Measurements from ENCODE around the gene ARCN1. TPM values are rescaled to one million over a fixed set of nuclear protein-coding genes. Genes with fewer than 3 reads are reported as not detected.

ARCN1 gene
- total RNA-seq, 1 donor from 2014 or later = 140 TPM

GRCh38 chr11:118622376-118623268 is 50.4 kb downstream of the ARCN1 start:
- H3K4me1 Mint-ChIP-seq = peaks cover 56% of the 10 kb centered on the region
- TF ChIP-seq, protein P1, sequence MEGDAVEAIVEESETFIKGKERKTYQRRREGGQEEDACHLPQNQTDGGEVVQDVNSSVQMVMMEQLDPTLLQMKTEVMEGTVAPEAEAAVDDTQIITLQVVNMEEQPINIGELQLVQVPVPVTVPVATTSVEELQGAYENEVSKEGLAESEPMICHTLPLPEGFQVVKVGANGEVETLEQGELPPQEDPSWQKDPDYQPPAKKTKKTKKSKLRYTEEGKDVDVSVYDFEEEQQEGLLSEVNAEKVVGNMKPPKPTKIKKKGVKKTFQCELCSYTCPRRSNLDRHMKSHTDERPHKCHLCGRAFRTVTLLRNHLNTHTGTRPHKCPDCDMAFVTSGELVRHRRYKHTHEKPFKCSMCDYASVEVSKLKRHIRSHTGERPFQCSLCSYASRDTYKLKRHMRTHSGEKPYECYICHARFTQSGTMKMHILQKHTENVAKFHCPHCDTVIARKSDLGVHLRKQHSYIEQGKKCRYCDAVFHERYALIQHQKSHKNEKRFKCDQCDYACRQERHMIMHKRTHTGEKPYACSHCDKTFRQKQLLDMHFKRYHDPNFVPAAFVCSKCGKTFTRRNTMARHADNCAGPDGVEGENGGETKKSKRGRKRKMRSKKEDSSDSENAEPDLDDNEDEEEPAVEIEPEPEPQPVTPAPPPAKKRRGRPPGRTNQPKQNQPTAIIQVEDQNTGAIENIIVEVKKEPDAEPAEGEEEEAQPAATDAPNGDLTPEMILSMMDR (IDR thresholded peaks at IDR 0.05; ENCODE audit: unreplicated experiment) = no peak
- peak overlapping the region; percentile 95 for H3K27ac Mint-ChIP-seq
- peak overlapping the region; percentile 79 for H3K4me3 Mint-ChIP-seq
- no peaks in the 10 kb centered on the region for H3K9me3 Mint-ChIP-seq
- no peak for DNase-seq (ENCODE audit: low spot score in 2 of 2, unreplicated experiment in 2 of 2)
- H3K36me3 Mint-ChIP-seq = peaks cover 2% of the 10 kb centered on the region
- H3K27me3 Mint-ChIP-seq (ENCODE audit: low read depth) = no peaks in the 10 kb centered on the region

GRCh38 chr11:118623269-118623655 is 51.1 kb downstream of the ARCN1 start:
- Mint-ChIP-seq H3K9me3 (no peaks in the 10 kb centered on the region), H3K36me3 (peaks cover 7% of the 10 kb centered on the region), H3K27me3 (ENCODE audit: low read depth) (no peaks in the 10 kb centered on the region), H3K4me1 (peaks cover 50% of the 10 kb centered on the region), H3K4me3 (peak overlapping the region; percentile 79), H3K27ac (peak overlapping the region; percentile 95)
- TF ChIP-seq, protein P1 (IDR thresholded peaks at IDR 0.05; ENCODE audit: unreplicated experiment) = no peak
- no peak for DNase-seq (ENCODE audit: low spot score in 2 of 2, unreplicated experiment in 2 of 2)

DNA sequence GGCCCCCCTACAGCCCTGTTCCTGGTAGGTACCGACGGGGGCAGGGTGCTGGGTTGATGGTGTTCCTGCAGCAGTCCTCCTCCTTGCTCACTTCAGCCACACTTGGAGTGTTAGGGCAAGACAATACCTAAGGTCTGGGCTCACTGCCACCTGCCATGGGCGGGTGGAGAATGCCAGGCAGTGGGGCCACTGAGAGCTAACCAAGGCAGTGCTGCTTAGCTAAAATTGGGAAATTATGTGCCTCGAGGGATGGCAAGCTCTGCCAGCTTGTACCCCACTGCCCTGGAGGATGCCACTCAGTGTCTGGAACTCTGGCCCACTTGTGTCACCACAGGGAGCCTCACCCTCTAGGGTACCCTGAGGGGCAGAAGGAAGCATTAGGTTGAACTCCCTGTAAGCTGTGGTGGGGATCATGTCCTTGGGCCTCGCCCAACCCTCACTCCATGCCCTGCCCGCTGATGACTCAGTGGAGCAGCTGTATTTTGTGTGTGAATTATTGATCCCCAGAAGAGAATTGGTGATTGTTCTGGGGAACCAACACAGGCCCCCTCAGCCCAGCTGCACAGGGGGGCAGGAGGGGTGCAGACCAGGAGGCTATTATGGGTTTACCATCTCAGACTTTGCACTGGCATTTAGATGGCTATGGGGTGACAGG is 53.0 kb downstream of the ARCN1 start:
- Mint-ChIP-seq H3K9me3 (no peaks in the 10 kb centered on the region), H3K36me3 (peaks cover 11% of the 10 kb centered on the region), H3K4me1 (peaks cover 34% of the 10 kb centered on the region), H3K4me3 (no peak overlapping the region), H3K27me3 (ENCODE audit: low read depth) (no peaks in the 10 kb centered on the region), H3K27ac (no peak overlapping the region)
- DNase-seq (ENCODE audit: low spot score in 2 of 2, unreplicated experiment in 2 of 2) = no peak
- TF ChIP-seq, protein P1 (IDR thresholded peaks at IDR 0.05; ENCODE audit: unreplicated experiment) = no peak

GRCh38 chr11:118625976-118626375 is 53.8 kb downstream of the ARCN1 start:
- Mint-ChIP-seq H3K9me3 (no peaks in the 10 kb centered on the region), H3K4me1 (peaks cover 28% of the 10 kb centered on the region), H3K27ac (no peak overlapping the region), H3K36me3 (peaks cover 11% of the 10 kb centered on the region), H3K4me3 (no peak overlapping the region), H3K27me3 (ENCODE audit: low read depth) (no peaks in the 10 kb centered on the region)
- TF ChIP-seq, protein P1 (IDR thresholded peaks at IDR 0.05; ENCODE audit: unreplicated experiment) = no peak
- no peak for DNase-seq (ENCODE audit: low spot score in 2 of 2, unreplicated experiment in 2 of 2)

DNA sequence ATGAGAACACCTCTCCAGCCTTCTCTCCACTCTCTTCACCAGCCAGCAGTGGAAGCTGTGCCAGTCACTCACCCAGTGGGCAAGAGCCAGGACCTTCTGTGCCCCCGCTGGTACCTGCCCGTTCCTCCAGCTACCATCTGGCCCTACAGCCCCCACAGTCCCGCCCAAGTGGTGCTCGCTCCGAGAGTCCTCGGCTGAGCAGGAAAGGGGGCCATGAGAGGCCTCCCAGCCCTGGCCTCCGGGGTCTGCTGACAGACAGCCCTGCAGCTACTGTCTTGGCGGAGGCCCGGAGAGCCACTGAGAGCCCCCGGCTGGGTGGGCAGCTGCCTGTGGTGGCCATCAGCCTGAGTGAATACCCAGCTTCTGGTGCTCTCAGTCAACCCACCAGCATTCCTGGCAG is 55.4 kb downstream of the ARCN1 start:
- no peaks in the 10 kb centered on the region for H3K9me3 Mint-ChIP-seq
- H3K4me1 Mint-ChIP-seq = peaks cover 16% of the 10 kb centered on the region
- no peaks in the 10 kb centered on the region for H3K27me3 Mint-ChIP-seq (ENCODE audit: low read depth)
- H3K4me3 Mint-ChIP-seq = no peak overlapping the region
- no peak for DNase-seq (ENCODE audit: low spot score in 2 of 2, unreplicated experiment in 2 of 2)
- TF ChIP-seq, protein P1 (IDR thresholded peaks at IDR 0.05; ENCODE audit: unreplicated experiment) = no peak
- H3K27ac Mint-ChIP-seq = no peak overlapping the region
- H3K36me3 Mint-ChIP-seq = peaks cover 13% of the 10 kb centered on the region
